ENCODE measurements around the gene SLC35B4.

The SLC35B4 gene

DNA sequence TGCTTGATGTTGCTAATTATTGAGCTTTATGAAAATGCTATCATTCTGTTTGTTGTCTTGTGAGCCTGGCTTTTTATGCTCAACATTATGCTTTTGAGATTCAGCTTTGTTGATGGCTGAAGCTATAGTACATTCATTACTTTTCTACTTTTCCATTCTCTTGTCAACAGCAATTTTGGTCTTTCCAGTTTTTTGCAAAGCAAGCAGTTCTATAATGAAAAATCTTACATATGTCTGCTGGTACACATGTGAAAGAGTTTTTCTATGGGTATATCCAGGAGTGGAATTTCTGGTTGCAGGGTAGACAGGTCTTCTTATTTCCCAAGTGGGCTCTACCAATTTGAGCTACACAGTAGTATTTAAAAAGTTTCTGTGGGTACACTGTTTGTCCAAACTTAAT, 36.8 kb downstream of the SLC35B4 start:
- Histone ChIP-seq H3K36me3 (ENCODE audit: control insufficient read depth, insufficient read depth, low read length) (no peaks in the 10 kb centered on the region), H3K4me1 (ENCODE audit: control insufficient read depth, insufficient read depth, low read length) (no peaks in the 10 kb centered on the region), H3K27me3 (ENCODE audit: control insufficient read depth, insufficient read depth, low read length, poor library complexity, severe bottlenecking) (no peaks in the 10 kb centered on the region), H3K9me3 (ENCODE audit: control insufficient read depth, low read length) (no peaks in the 10 kb centered on the region), H3K4me3 (ENCODE audit: insufficient read depth, low read depth, low read length) (no peak overlapping the region), H3K27ac (ENCODE audit: insufficient read depth, low read depth, low read length, poor library complexity, severe bottlenecking) (no peak overlapping the region)

DNA sequence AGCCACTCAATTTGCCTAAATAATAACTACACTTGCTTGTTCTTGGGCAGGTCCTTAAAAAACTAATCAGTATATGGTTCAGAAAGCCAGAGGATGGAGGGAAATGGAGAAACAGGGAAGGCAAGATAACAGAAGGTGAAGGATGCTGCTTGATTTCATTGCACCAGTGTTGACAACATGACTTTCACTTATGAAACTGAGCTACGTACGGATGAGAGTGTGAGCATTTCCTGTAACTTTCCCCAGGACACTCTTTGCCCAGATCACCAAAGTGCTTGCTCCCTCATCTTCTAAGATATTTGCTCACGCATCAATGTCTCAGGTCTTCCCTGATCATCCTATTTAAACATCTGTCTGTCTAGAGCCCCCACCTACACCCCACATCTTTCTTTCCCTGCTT, 37.4 kb downstream of the SLC35B4 start:
- no peak overlapping the region for H3K27ac ChIP-seq (ENCODE audit: insufficient read depth, low read depth, low read length, poor library complexity, severe bottlenecking)
- no peaks in the 10 kb centered on the region for H3K36me3 ChIP-seq (ENCODE audit: control insufficient read depth, insufficient read depth, low read length)
- WGBS, 2 experiments = 94 to 95% methylated on average over 3 of the region's 3 CpGs
- no peaks in the 10 kb centered on the region for H3K27me3 ChIP-seq (ENCODE audit: control insufficient read depth, insufficient read depth, low read length, poor library complexity, severe bottlenecking)
- no peaks in the 10 kb centered on the region for H3K9me3 ChIP-seq (ENCODE audit: control insufficient read depth, low read length)
- H3K4me3 ChIP-seq (ENCODE audit: insufficient read depth, low read depth, low read length) = no peak overlapping the region
- H3K4me1 ChIP-seq (ENCODE audit: control insufficient read depth, insufficient read depth, low read length) = no peaks in the 10 kb centered on the region

DNA sequence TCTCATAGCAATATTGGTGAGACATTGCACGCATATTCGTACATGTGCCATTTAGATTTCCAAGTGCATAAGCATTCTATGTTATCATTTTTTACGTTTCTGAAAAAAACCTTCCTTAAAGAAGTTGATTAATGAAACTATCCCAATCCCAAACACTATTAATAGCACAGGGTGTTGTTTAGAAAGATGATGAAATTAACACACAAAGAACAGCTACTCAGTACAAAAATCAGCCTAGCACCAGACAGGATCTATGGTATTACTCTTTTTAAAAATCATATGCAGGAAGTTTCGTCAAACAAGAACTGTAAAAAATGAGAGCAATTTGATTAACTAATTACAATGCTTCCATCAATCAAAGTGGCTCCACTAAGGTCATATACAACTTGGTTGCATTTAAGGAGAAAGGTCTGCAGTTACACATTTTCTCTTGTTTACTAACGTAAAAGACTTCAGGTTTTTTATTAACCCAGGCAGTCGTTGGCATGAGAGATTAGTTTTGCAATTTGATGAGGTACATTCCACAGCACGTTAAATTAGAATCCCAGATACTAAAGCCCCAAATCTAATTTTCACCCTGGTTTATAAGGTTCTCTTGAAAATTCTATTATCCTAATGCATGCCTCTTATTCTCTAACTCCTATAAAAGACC, 38.1 kb downstream of the SLC35B4 start:
- Histone ChIP-seq H3K36me3 (ENCODE audit: control insufficient read depth, insufficient read depth, low read length) (no peaks in the 10 kb centered on the region), H3K4me3 (ENCODE audit: insufficient read depth, low read depth, low read length) (no peak overlapping the region), H3K27me3 (ENCODE audit: control insufficient read depth, insufficient read depth, low read length, poor library complexity, severe bottlenecking) (no peaks in the 10 kb centered on the region), H3K9me3 (ENCODE audit: control insufficient read depth, low read length) (no peaks in the 10 kb centered on the region), H3K4me1 (ENCODE audit: control insufficient read depth, insufficient read depth, low read length) (no peaks in the 10 kb centered on the region), H3K27ac (ENCODE audit: insufficient read depth, low read depth, low read length, poor library complexity, severe bottlenecking) (no peak overlapping the region)
- 88 to 96% methylated on average over 7 of the region's 7 CpGs for WGBS, 2 experiments

DNA sequence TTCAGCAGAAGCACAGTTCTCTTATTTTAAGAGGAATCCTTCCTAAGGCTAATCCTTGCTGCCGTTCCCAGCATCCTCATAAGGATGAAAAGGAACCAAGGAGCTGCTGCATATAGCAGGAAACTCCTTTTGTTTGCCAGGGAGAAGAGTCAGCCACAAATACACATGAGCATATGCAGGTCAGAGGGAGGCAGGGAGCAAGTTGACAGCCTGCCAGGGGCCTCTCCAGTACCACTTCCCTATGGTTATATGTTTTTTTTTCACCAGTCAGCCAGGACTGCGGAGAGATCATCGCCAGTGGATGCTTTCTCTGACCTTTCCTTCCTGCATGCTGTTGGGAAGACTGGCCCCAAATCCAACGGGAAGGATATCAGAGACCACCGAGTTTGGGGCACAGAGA, 39.8 kb downstream of the SLC35B4 start:
- no peak overlapping the region for H3K4me3 ChIP-seq (ENCODE audit: insufficient read depth, low read depth, low read length)
- WGBS, 2 experiments = 80 to 83% methylated on average over 5 of the region's 5 CpGs
- H3K27ac ChIP-seq (ENCODE audit: insufficient read depth, low read depth, low read length, poor library complexity, severe bottlenecking) = no peak overlapping the region
- no peaks in the 10 kb centered on the region for H3K9me3 ChIP-seq (ENCODE audit: control insufficient read depth, low read length)
- H3K27me3 ChIP-seq (ENCODE audit: control insufficient read depth, insufficient read depth, low read length, poor library complexity, severe bottlenecking) = no peaks in the 10 kb centered on the region
- no peaks in the 10 kb centered on the region for H3K36me3 ChIP-seq (ENCODE audit: control insufficient read depth, insufficient read depth, low read length)
- no peaks in the 10 kb centered on the region for H3K4me1 ChIP-seq (ENCODE audit: control insufficient read depth, insufficient read depth, low read length)

DNA sequence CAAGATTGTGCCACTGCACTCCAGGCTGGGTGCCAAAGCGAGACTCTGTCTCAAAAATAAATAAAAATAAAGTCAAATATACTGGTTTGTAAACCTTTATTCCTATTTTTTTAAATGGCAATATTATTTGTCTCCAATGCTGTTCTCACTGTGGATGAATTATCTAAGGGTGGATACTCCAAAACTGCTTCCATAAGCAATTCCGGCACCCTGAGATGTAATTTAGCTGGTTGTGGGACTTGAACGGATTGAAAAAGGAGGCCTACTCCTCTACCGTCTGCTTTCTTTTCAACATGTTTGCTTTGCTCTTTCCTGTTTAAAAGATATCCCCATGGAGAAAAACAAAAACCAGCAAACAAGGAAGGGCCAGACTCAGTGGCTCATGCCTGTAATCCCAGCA, 54.4 kb downstream of the SLC35B4 start:
- Histone ChIP-seq H3K4me3 (ENCODE audit: insufficient read depth, low read depth, low read length) (no peak overlapping the region), H3K36me3 (ENCODE audit: control insufficient read depth, insufficient read depth, low read length) (no peaks in the 10 kb centered on the region), H3K27me3 (ENCODE audit: control insufficient read depth, insufficient read depth, low read length, poor library complexity, severe bottlenecking) (no peaks in the 10 kb centered on the region), H3K4me1 (ENCODE audit: control insufficient read depth, insufficient read depth, low read length) (no peaks in the 10 kb centered on the region), H3K9me3 (ENCODE audit: control insufficient read depth, low read length) (no peaks in the 10 kb centered on the region), H3K27ac (ENCODE audit: insufficient read depth, low read depth, low read length, poor library complexity, severe bottlenecking) (no peak overlapping the region)
- 90 to 92% methylated on average over 3 to 4 of the region's 4 CpGs for WGBS, 2 experiments

DNA sequence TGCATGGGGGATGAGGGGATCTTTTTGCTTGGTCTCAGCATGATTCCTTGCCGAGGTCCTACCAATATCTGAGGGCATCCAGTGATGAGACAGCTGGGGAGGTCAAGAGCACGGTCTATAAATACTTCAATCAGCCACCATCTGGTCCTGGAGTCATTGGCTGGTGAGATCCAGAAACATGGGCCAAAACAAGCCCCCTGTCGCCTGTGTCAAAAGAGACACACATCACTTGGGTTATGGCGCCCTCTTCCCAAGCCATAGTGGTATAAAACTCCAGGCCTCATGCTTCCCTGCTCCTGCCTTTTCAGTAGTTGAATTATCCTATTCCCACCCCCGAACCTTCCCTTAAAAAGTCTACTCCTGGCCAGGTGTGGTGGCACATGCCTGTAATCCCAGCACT, 60.9 kb downstream of the SLC35B4 start:
- H3K4me1 ChIP-seq (ENCODE audit: control insufficient read depth, insufficient read depth, low read length) = no peaks in the 10 kb centered on the region
- no peaks in the 10 kb centered on the region for H3K27me3 ChIP-seq (ENCODE audit: control insufficient read depth, insufficient read depth, low read length, poor library complexity, severe bottlenecking)
- H3K27ac ChIP-seq (ENCODE audit: insufficient read depth, low read depth, low read length, poor library complexity, severe bottlenecking) = no peak overlapping the region
- H3K4me3 ChIP-seq (ENCODE audit: insufficient read depth, low read depth, low read length) = no peak overlapping the region
- no peaks in the 10 kb centered on the region for H3K36me3 ChIP-seq (ENCODE audit: control insufficient read depth, insufficient read depth, low read length)
- WGBS, 2 experiments = 79 to 83% methylated on average over 5 of the region's 5 CpGs
- H3K9me3 ChIP-seq (ENCODE audit: control insufficient read depth, low read length) = no peaks in the 10 kb centered on the region

DNA sequence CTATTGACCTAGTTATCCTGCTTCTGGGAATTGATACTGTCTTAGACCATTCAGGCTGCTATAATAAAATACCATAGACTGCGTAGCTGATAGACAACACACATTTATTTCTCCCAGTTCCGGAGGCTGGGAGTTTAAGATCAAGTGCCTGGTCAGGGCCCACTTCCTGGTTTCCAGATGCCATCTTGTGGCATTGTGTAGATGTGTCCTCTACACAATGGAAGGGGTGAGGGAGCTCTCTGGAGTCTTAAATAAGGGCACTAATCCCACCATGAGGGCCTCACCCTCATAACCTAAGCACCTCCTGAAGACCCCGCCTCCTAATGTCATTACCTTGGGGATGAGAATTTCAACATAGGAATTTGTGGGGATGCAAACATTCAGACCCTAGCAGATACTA, 62.4 kb downstream of the SLC35B4 start:
- WGBS, 2 experiments = 94% methylated on average over 3 of the region's 3 CpGs
- H3K4me1 ChIP-seq (ENCODE audit: control insufficient read depth, insufficient read depth, low read length) = no peaks in the 10 kb centered on the region
- no peak overlapping the region for H3K4me3 ChIP-seq (ENCODE audit: insufficient read depth, low read depth, low read length)
- no peaks in the 10 kb centered on the region for H3K27me3 ChIP-seq (ENCODE audit: control insufficient read depth, insufficient read depth, low read length, poor library complexity, severe bottlenecking)
- no peak overlapping the region for H3K27ac ChIP-seq (ENCODE audit: insufficient read depth, low read depth, low read length, poor library complexity, severe bottlenecking)
- no peaks in the 10 kb centered on the region for H3K9me3 ChIP-seq (ENCODE audit: control insufficient read depth, low read length)
- no peaks in the 10 kb centered on the region for H3K36me3 ChIP-seq (ENCODE audit: control insufficient read depth, insufficient read depth, low read length)

DNA sequence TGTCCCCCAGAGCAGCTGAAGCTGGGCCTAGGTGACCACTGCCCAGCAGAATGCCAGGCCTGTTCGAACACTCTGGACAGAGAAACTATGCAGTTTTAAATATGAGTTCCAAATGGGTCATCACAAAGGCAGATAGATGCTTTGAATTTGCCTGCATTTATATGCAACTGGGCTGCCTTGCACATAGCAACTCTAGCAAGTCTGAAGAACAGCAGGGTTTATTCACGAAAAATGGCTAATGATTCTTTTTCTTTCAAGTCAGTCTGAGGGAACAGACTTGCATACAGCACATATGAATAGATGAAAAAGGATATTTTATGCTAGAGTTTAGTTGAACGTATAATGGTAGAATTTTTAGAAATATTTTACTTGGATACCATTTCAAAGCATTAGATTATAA, 68.5 kb downstream of the SLC35B4 start:
- Histone ChIP-seq H3K9me3 (ENCODE audit: control insufficient read depth, low read length) (no peaks in the 10 kb centered on the region), H3K4me3 (ENCODE audit: insufficient read depth, low read depth, low read length) (no peak overlapping the region), H3K27ac (ENCODE audit: insufficient read depth, low read depth, low read length, poor library complexity, severe bottlenecking) (no peak overlapping the region), H3K36me3 (ENCODE audit: control insufficient read depth, insufficient read depth, low read length) (no peaks in the 10 kb centered on the region), H3K4me1 (ENCODE audit: control insufficient read depth, insufficient read depth, low read length) (no peaks in the 10 kb centered on the region), H3K27me3 (ENCODE audit: control insufficient read depth, insufficient read depth, low read length, poor library complexity, severe bottlenecking) (no peaks in the 10 kb centered on the region)
- 84 to 93% methylated on average over 2 of the region's 3 CpGs for WGBS, 2 experiments

DNA sequence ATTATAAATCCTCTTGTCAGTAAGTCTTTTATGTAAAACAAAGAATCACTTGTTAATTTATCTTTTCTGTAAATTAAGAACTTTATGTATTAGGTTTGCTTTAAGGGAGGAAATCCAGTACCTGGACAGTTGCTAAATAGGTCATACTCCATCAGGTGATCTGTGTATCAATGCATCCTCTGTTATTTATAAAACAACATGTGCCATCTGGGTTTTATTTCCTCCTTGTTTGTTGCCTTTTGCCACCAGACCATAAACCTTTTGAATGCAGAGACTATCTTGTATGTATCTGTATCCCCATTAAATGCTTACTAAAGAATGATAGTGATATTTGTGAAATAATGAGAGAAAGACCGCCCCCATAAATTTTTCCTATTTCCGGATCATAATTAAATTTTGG, 70.0 kb downstream of the SLC35B4 start:
- Histone ChIP-seq H3K27ac (ENCODE audit: insufficient read depth, low read depth, low read length, poor library complexity, severe bottlenecking) (no peak overlapping the region), H3K36me3 (ENCODE audit: control insufficient read depth, insufficient read depth, low read length) (no peaks in the 10 kb centered on the region), H3K4me3 (ENCODE audit: insufficient read depth, low read depth, low read length) (no peak overlapping the region), H3K9me3 (ENCODE audit: control insufficient read depth, low read length) (no peaks in the 10 kb centered on the region), H3K27me3 (ENCODE audit: control insufficient read depth, insufficient read depth, low read length, poor library complexity, severe bottlenecking) (no peaks in the 10 kb centered on the region), H3K4me1 (ENCODE audit: control insufficient read depth, insufficient read depth, low read length) (no peaks in the 10 kb centered on the region)
- 100% methylated on average over 2 of the region's 2 CpGs; no CpG with 5 or more reads in 1 of the 2 experiments for WGBS, 2 experiments

DNA sequence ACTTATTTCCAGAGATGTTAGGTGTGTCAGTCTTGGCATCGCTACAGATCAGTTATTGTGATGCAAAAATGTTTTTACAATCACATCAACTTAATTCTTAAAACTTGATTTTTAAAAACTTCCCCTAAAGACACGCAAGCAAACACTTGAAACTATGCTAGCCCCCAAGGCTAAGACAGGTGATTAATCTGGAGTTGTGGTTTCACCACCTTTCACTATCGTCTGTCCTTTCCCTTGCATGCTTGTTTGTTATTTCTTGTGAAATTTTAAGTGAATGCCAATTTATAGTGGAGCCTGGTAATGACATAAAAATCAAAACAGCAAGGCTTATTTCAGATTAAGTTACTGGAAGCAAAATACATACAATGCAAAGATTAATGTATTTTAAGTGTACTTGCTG, 70.4 kb downstream of the SLC35B4 start:
- Histone ChIP-seq H3K36me3 (ENCODE audit: control insufficient read depth, insufficient read depth, low read length) (no peaks in the 10 kb centered on the region), H3K9me3 (ENCODE audit: control insufficient read depth, low read length) (no peaks in the 10 kb centered on the region), H3K4me3 (ENCODE audit: insufficient read depth, low read depth, low read length) (no peak overlapping the region), H3K27me3 (ENCODE audit: control insufficient read depth, insufficient read depth, low read length, poor library complexity, severe bottlenecking) (no peaks in the 10 kb centered on the region), H3K4me1 (ENCODE audit: control insufficient read depth, insufficient read depth, low read length) (no peaks in the 10 kb centered on the region), H3K27ac (ENCODE audit: insufficient read depth, low read depth, low read length, poor library complexity, severe bottlenecking) (no peak overlapping the region)
- WGBS, 2 experiments = 84 to 95% methylated on average over 3 of the region's 3 CpGs

DNA sequence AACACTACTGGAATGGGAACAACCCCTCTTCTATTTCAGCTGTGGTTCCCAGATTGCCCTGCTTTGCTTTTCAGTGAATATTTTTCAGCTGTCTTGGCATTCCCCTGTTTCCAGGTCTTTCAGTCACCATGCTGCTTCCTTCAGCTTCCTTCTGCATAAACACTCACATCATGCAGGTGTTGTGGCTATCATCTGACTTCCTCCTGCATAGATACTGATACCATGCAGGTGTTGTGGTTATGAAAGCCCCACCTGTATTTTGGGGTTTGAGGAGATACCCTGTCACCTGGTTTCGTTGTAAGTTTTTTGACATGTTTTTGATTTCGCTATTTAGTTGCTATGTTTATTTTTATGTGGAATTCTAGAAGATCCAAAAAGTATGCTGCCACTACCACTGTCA, 71.5 kb downstream of the SLC35B4 start:
- H3K9me3 ChIP-seq (ENCODE audit: control insufficient read depth, low read length) = no peaks in the 10 kb centered on the region
- H3K4me1 ChIP-seq (ENCODE audit: control insufficient read depth, insufficient read depth, low read length) = no peaks in the 10 kb centered on the region
- H3K27me3 ChIP-seq (ENCODE audit: control insufficient read depth, insufficient read depth, low read length, poor library complexity, severe bottlenecking) = no peaks in the 10 kb centered on the region
- H3K36me3 ChIP-seq (ENCODE audit: control insufficient read depth, insufficient read depth, low read length) = no peaks in the 10 kb centered on the region
- H3K4me3 ChIP-seq (ENCODE audit: insufficient read depth, low read depth, low read length) = no peak overlapping the region
- WGBS, 2 experiments = 100% methylated on average over 1 to 2 of the region's 2 CpGs
- H3K27ac ChIP-seq (ENCODE audit: insufficient read depth, low read depth, low read length, poor library complexity, severe bottlenecking) = no peak overlapping the region
